AG09309 (cell line): ENCODE results near the gene CCKAR.
A peak's percentile ranks its signal among the peaks of the same experiment; 100 is the strongest.

ENCODE experiments used
- DNase-seq: peaks from one replicate; pipeline ENCODE4 v3.0.0-alpha.2; 2010; ENCODE audit warnings: low read depth
- H3K4me3 ChIP-seq: 2 replicates; pipeline ENCODE4 v1.5.1; 2011; ENCODE audit warnings: mild to moderate bottlenecking, low read depth, low read length, moderate library complexity; ENCODE audit not compliant: control insufficient read depth
- TF ChIP-seq, protein P1 (sequence below): IDR thresholded peaks from 2 replicates; pipeline ENCODE4 v1.5.1; 2011; ENCODE audit warnings: mild to moderate bottlenecking, low read depth, low read length, inconsistent platforms; ENCODE audit not compliant: insufficient read depth, control insufficient read depth; ENCODE audit errors: missing control alignments

The CCKAR gene

DNA sequence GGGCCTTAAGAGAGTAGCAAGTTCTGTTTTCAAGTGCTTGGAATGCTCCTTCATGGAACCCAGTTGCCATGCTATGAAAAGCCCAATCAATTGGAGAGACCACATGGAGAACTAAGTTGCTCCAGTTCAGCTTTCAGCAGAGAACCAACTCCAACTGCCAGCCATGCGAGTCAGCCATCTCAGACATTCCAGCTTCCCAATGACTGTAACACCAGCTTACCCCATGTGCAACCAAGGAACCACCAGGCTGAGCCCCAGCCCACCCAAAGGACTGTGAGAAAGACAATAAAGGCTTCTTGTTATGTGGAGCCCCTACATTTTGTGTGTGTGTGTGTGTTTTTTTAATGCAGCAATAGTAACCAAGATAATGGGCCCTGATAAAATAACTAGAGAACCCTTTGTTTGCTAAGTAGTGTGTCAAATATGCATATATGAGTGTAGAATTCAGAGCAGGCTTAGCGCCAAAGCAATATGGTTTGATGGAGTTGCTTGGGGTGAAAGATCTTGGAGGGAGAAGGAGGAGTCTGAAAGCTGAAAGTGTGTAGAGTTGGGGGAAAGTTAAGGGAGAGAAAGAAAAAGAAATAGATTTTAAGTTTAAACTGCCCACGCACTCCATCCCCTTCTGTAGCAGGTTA is 35.0 kb upstream of the CCKAR start:
- no peak for DNase-seq
- H3K4me3 ChIP-seq: no peak overlapping the region
- TF ChIP-seq, protein P1, sequence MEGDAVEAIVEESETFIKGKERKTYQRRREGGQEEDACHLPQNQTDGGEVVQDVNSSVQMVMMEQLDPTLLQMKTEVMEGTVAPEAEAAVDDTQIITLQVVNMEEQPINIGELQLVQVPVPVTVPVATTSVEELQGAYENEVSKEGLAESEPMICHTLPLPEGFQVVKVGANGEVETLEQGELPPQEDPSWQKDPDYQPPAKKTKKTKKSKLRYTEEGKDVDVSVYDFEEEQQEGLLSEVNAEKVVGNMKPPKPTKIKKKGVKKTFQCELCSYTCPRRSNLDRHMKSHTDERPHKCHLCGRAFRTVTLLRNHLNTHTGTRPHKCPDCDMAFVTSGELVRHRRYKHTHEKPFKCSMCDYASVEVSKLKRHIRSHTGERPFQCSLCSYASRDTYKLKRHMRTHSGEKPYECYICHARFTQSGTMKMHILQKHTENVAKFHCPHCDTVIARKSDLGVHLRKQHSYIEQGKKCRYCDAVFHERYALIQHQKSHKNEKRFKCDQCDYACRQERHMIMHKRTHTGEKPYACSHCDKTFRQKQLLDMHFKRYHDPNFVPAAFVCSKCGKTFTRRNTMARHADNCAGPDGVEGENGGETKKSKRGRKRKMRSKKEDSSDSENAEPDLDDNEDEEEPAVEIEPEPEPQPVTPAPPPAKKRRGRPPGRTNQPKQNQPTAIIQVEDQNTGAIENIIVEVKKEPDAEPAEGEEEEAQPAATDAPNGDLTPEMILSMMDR: no peak

DNA sequence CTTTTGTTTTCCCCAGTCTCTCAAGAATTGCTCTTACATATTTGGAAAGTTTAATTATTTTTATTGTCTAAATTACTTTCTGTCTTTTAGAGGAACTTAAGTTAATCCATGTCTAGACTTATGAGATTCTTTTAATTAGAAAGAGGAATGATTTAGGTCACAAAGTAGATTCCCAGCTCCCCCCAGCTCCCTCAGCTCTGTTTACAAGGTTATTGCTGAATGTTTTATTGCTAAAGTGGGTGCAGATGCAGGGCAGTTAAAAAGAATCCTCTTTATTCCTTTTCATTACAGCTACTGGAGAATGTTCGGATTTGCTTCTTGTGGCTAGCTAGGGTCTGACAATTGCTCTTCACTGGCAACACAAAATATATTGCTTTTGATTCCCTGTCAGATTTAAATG is 33.7 kb upstream of the CCKAR start:
- peak; percentile 61 for DNase-seq
- TF ChIP-seq, protein P1: no peak
- no peak overlapping the region for H3K4me3 ChIP-seq

DNA sequence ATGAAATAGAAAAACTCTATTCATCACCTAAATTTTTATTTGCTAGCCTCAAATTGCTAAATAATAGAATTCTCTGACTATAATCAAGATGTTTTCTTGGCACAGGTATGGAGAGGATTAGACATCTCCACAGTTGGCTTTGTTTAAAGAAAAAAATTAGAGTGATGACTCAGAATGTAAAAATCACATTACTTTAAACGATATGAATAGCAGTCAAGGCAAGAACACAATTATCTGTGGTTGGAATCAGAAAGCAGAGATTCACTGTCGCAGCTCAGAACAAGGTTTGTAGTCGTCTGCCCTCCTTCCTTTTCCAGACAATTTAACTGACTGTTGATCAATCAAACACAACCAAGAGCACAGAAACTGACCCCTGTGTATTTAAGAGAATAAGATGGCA is 32.2 kb upstream of the CCKAR start:
- H3K4me3 ChIP-seq: no peak overlapping the region
- TF ChIP-seq, protein P1: no peak
- peak; percentile 57 for DNase-seq

- H3K4me3 ChIP-seq: no peak overlapping the region
- no peak for DNase-seq
- TF ChIP-seq, protein P1: no peak
Measured at GRCh38 chr4:26520728-26521450, 30.6 kb upstream of the CCKAR start.

DNA sequence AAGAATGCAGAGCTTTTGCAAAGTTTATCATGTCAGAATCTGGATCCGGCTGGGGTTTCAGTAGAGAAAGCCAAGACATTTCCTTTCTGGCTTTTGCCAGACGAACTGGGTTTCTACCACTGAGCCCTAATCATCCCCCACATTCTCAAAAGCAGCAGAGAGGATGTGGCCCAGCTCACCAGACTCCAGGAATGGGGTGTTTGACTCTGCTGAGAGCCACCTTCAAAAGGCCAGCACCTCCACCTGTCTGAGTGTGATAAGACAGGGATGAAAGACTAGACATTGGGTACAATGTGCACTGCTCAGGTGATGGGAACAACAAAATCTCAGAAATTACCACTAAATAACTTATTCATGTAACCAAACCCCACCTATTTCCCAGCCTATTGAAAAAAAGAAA is 25.7 kb upstream of the CCKAR start:
- DNase-seq: no peak
- H3K4me3 ChIP-seq: no peak overlapping the region
- TF ChIP-seq, protein P1: no peak

- DNase-seq: peak; percentile 21
- TF ChIP-seq, protein P1: no peak
- H3K4me3 ChIP-seq: no peak overlapping the region
Measured at GRCh38 chr4:26510334-26510964, 20.2 kb upstream of the CCKAR start.
